H1 (cell line): Measurements from ENCODE around the gene TNNT1.

Source experiments
- CBX5 ChIP-seq: fragments of 300-800, 300-1000 bp; sonication (generic); IDR thresholded peaks from 2 replicates; pipeline ENCODE4 v1.7.1; 2016; ENCODE audit warnings: antibody characterized with exemption, low read length, low read depth
- EP300 ChIP-seq, 2 experiments: IDR thresholded peaks; 1 replicate in 1 of 2; 2 replicates in 1 of 2; pipeline ENCODE4 v1.6.1; 2011 to 2012; ENCODE audit warnings: low read depth in 2 of 2, low read length in 2 of 2, mild to moderate bottlenecking in 2 of 2, borderline replicate concordance in 1 of 2, inconsistent platforms in 1 of 2, moderate library complexity in 1 of 2
- EZH2 ChIP-seq: fragments of 200-600 bp; sonication (generic); IDR thresholded peaks from 2 replicates; pipeline ENCODE4 v1.7.1; 2012; ENCODE audit warnings: low read depth, mild to moderate bottlenecking, moderate library complexity, low read length, inconsistent platforms; ENCODE audit not compliant: severe bottlenecking
- JUND ChIP-seq: IDR thresholded peaks from 2 replicates; pipeline ENCODE4 v1.6.1; 2011; ENCODE audit warnings: mild to moderate bottlenecking, improper control_type of control experiment, low read length
- MAFK ChIP-seq: IDR thresholded peaks from 2 replicates; pipeline ENCODE4 v1.6.1; 2012; ENCODE audit warnings: low read depth, mild to moderate bottlenecking, improper control_type of control experiment, low read length
- SIN3A ChIP-seq, 2 experiments: IDR thresholded peaks in 1 of 2; conservative IDR thresholded peaks in 1 of 2; 2 replicates each; pipeline ENCODE4 v1.6.1; 2011 to 2012; ENCODE audit warnings: low read length in 2 of 2, improper control_type of control experiment in 1 of 2, low read depth in 1 of 2, mild to moderate bottlenecking in 1 of 2
- SIX5 ChIP-seq: IDR thresholded peaks from 2 replicates; pipeline ENCODE4 v1.6.1; 2011; ENCODE audit warnings: mild to moderate bottlenecking, low read depth, low read length
- TAF1 ChIP-seq: IDR thresholded peaks from 2 replicates; pipeline ENCODE4 v1.6.1; 2011; ENCODE audit warnings: mild to moderate bottlenecking, low read depth, low read length
- YY1 ChIP-seq: IDR thresholded peaks from 2 replicates; pipeline ENCODE4 v1.6.1; 2011; ENCODE audit warnings: low read depth, mild to moderate bottlenecking, low read length
- TF ChIP-seq, protein P1 (sequence below): IDR thresholded peaks from 2 replicates; pipeline ENCODE4 v1.6.1; 2012; ENCODE audit warnings: low read length, inconsistent platforms
- TF ChIP-seq, protein P2 (sequence below): IDR thresholded peaks from 2 replicates; pipeline ENCODE4 v1.6.1; 2012; ENCODE audit warnings: inconsistent platforms
- TF ChIP-seq, protein P3 (sequence below), 3 experiments: IDR thresholded peaks; 1 replicate in 2 of 3; 2 replicates in 1 of 3; pipeline versions ENCODE4 v1.5.1 to v1.6.1; 2011; ENCODE audit warnings: low read length in 3 of 3, mild to moderate bottlenecking in 3 of 3, inconsistent platforms in 2 of 3, low read depth in 1 of 3, moderate library complexity in 1 of 3; ENCODE audit not compliant: insufficient read depth in 1 of 3; ENCODE audit errors: control extremely low read depth in 1 of 3
- TF ChIP-seq, protein P4 (sequence below): IDR thresholded peaks from 2 replicates; pipeline ENCODE4 v1.6.1; 2011; ENCODE audit warnings: low read depth, mild to moderate bottlenecking, low read length; ENCODE audit not compliant: insufficient read depth

DNA sequence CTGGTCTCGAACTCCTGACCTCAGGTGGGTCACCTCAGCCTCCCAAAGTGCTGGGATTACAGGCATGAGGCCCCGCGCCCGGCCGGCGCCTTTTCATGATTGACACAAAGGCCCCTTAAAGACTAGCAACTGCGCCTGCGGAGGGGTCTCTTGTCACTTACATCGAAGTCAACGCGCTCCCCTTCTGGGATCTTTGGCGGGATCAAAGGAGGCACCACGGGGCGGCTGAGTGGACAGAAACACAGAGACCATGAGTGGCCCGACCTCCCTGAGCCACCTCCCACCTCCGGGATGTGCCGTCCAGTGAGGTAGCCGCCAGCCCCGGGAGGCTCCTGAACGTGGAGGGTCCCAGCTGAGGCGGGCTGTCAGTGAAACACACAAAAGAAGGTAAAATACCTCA is 7.3 kb downstream of the TNNT1 start:
- TF ChIP-seq JUND (no peak), SIN3A (conservative IDR thresholded peaks at IDR 0.05 in 1 of 2, IDR thresholded peaks at IDR 0.05 in 1 of 2; ENCODE audit: low read depth in 1 of 2, low read length in 2 of 2) (no peak), EZH2 (no peak), CBX5 (no peak), YY1 (no peak), TAF1 (no peak), EP300 (IDR thresholded peaks at IDR 0.05; ENCODE audit: borderline replicate concordance in 1 of 2, low read depth in 2 of 2, low read length in 2 of 2) (no peak), MAFK (no peak), SIX5 (no peak)
- TF ChIP-seq, protein P1, sequence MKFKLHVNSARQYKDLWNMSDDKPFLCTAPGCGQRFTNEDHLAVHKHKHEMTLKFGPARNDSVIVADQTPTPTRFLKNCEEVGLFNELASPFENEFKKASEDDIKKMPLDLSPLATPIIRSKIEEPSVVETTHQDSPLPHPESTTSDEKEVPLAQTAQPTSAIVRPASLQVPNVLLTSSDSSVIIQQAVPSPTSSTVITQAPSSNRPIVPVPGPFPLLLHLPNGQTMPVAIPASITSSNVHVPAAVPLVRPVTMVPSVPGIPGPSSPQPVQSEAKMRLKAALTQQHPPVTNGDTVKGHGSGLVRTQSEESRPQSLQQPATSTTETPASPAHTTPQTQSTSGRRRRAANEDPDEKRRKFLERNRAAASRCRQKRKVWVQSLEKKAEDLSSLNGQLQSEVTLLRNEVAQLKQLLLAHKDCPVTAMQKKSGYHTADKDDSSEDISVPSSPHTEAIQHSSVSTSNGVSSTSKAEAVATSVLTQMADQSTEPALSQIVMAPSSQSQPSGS, result no peak
- TF ChIP-seq, protein P2, sequence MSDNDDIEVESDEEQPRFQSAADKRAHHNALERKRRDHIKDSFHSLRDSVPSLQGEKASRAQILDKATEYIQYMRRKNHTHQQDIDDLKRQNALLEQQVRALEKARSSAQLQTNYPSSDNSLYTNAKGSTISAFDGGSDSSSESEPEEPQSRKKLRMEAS, result no peak
- TF ChIP-seq, protein P3, sequence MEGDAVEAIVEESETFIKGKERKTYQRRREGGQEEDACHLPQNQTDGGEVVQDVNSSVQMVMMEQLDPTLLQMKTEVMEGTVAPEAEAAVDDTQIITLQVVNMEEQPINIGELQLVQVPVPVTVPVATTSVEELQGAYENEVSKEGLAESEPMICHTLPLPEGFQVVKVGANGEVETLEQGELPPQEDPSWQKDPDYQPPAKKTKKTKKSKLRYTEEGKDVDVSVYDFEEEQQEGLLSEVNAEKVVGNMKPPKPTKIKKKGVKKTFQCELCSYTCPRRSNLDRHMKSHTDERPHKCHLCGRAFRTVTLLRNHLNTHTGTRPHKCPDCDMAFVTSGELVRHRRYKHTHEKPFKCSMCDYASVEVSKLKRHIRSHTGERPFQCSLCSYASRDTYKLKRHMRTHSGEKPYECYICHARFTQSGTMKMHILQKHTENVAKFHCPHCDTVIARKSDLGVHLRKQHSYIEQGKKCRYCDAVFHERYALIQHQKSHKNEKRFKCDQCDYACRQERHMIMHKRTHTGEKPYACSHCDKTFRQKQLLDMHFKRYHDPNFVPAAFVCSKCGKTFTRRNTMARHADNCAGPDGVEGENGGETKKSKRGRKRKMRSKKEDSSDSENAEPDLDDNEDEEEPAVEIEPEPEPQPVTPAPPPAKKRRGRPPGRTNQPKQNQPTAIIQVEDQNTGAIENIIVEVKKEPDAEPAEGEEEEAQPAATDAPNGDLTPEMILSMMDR (IDR thresholded peaks at IDR 0.05; ENCODE audit: control extremely low read depth in 1 of 3, insufficient read depth in 1 of 3, low read depth in 1 of 3, low read length in 3 of 3), result no peak
- TF ChIP-seq, protein P4, sequence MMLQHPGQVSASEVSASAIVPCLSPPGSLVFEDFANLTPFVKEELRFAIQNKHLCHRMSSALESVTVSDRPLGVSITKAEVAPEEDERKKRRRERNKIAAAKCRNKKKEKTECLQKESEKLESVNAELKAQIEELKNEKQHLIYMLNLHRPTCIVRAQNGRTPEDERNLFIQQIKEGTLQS, result no peak
